HG03378 (cell line): ENCODE results near the gene STAT5A.

ENCODE experiments used
- ATAC-seq: cut with Tn5 transposase; IDR thresholded peaks from one replicate; pipeline ENCODE4 v1.9.1; 2021; ENCODE audit warnings: mild to moderate bottlenecking, moderate library complexity; ENCODE audit not compliant: unreplicated experiment

Gene STAT5A

GRCh38 chr17:42266918-42267766, 21.2 kb upstream of the STAT5A start:
- no peak for ATAC-seq

- ATAC-seq = no peak
Measured at GRCh38 chr17:42268236-42268635, 20.1 kb upstream of the STAT5A start.

DNA sequence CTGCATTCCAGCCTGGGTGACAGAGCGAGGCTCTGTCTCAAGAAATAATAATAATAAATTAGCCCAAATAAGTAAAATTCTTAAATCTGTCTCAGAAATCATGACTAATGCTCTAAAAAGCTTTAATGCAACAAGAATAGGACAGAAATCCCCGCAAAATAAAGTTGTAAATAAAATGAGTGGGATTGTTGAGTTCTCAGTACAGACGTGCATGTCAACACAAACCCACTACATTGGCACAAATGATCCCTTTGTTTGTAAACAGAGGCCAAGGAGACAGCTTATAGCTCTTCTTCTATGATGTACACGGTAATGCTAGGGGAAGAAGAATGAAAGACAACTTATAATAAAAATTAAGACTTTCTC, 18.1 kb upstream of the STAT5A start:
- ATAC-seq = no peak

DNA sequence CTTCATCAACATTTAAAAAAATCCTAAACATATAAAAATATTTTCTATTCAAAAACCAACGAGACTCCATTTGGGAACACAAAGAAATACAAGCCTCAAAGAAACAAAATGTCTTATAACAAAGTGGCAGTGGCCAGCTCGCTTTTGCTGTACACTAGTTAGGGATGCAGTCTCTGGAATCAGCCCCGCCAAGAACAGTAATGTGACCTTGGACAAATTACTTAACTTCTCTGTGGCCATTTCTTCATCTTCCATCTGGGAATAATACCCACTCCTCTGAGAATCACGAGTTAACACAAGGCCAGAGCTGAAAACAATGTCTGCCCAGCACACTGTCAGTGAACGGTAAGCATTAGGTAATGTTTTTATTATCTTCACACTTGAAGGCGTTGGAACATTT, 17.7 kb upstream of the STAT5A start:
- no peak for ATAC-seq

DNA sequence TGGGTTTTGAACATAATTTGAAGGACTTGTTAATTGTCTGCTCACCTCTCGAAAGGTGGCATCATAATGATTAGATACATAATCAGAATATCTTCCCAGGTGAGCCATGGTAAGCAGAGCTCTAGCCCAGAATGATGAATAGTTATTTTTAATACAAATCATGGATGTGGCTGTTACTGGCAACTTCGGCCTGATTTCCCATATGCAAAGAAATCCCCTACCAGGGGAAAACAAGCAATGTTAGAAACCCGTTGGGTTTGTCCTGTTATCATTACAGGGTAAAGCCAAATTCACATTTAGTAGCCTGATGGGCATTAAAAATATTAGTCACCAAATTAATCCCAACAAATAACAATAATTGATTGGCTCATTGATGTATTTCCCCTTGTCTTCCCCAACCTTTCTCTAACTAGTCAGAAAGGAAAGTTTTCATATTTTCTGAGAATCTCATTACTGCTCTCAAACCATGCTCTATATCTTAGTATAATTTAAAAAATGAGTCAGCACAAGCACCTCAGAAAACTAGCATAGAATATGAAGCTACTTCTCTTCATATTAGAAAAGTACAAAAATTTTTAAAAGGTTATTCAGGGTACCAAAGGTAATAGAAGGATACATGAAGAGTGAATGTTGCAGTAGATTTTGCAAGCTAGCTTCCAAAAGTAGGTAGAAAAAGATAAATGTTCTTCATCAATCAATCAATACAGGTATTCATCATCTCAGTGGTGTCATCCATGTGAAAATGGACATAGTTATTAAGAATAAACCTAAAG, 17.1 kb upstream of the STAT5A start:
- ATAC-seq = no peak

GRCh38 chr17:42271779-42272035, 16.6 kb upstream of the STAT5A start:
- ATAC-seq = no peak

DNA sequence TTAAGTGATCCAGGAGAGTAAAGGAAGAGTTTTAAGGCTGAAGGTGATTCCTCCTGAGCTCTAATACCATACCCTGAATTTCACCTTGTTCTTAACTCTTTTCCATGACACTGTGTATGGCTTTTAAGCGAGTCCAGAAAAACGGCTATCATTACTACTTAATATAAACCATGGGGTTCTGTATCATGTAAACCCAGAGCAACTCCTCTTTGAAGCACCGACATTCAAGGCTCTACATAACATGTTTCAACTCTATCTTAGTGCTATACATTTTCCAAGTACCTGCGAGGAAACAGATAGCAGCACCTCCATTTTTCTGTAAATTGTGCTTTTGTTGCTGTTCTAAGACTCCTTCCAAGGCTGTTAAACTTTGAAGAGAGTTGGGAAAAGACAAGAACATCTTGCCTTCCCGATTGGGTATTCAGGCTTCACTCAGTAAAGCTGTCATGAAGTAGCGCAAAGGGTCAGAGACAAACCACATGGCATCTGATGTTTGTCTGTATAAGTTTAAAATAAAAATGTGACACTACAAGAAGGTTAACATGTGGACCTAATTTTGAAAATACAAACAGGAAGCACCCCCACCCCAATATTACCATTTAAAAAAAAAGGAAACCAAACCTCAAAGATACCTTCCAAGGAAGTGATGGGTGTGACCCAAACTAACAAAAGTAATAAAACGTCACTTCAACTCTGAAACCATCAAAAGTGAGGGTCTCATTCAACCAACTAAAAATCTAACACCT, 16.0 kb upstream of the STAT5A start:
- ATAC-seq = no peak

DNA sequence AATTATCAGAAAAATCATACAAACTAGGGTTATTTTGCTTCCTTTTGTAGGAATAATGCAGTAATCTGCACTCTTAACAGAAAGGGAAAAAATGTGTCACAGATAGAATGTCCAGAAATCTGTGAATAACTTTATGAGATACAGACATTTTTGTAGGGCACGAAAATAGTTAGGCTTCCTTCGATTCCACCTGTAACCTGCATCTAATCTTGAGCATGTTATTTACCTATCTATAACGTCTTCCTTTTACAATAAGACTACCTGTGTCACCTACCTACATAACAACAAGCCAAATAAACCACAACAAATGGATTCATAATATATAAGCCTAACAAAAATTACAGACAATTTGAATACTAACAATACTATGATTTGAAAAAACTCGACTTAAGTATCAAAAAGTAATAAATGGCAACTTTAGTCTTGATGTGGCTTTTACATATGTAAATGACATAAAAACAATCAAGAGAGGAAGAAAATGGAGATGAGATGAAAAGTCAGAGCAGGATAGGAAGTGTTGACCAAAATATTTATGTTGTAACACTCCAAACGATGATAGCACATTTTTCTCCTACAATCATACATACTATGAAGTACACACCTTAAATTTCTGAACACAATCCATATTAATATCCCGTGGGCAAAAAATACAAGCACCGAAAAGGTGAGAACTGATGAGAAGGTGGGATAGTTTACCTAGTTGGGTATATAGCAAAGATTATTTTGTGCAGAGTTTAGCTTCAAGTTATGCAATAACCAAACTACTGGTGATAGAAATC, 14.6 kb upstream of the STAT5A start:
- ATAC-seq = no peak

DNA sequence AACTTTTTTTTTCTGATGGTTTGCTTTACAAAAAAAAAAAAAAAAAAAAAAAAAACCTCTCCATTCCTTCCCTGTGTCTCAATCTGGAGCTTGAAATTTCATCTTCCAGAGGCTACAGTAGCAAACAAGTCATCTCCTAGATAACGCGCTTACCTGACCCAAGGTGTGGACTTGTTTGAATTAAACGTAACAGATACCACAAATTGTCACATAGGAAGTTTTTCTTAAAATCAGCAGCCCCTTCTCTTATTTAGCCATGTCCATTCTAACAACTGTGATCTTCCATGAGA, 14.1 kb upstream of the STAT5A start:
- no peak for ATAC-seq

DNA sequence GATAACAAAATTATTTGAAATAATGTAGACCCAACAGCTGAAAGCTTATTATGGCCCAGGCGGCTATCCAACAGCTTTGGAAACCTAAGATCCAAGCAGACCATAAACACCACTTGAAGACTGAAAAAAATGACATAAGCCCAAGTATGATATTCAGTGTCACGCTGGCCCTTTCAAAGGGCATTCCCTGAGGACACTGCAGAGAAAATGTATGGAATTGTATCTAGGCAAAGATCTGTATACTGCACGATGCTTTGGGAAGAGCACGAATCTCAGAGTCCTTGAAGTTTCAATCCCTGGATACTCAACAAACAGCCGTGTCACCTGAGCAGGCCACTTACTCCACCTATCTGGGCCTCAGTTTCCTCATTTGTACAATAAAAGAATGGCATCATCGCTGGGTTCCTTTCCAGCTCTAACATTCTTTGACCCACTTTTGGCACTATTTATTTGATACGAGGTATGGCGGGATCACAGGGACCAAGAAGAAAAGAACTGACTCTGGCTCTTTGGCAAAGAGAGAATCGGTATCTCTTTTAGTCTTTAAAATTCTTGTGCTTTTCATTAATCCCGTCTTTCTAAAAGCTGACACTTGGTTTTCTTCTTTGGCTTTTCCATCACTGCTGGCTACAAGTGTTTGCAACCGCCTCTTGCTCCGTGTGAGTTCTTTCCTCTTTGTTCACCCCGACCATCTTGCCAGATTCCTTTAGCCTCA, 13.3 kb upstream of the STAT5A start:
- ATAC-seq = no peak

GRCh38 chr17:42275527-42276358, 12.6 kb upstream of the STAT5A start:
- no peak for ATAC-seq

GRCh38 chr17:42276359-42276608, 12.0 kb upstream of the STAT5A start, which contains the start of gene STAT5B:
Gene STAT5B (minus strand): TSS chr17:42276391. CDS start chr17:42232127, 44,264 bp downstream.
- no peak for ATAC-seq

GRCh38 chr17:42276609-42277341, 11.5 kb upstream of the STAT5A start:
- no peak for ATAC-seq

DNA sequence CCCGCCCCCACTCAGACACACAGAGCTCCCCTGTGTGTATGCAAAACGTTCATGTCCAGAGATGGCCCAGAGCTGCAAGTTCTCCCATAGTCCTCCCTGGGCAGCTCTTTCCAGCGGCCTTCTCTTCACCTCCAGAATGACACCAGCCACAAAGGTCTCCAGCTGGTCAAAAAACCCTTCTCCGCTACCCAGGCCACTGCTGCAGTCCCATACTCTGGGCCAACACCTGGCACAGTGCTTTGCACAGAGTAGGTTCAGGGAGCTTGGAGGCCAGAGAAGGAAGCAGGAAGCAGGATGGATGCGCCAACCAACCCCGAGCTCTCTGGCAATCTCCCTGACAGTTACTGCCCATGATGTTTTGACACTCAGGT, 11.0 kb upstream of the STAT5A start:
- ATAC-seq = no peak

- no peak for ATAC-seq
Measured at GRCh38 chr17:42279776-42280630, 8.3 kb upstream of the STAT5A start.

- no peak for ATAC-seq
Measured at GRCh38 chr17:42281571-42282096, 6.7 kb upstream of the STAT5A start.

DNA sequence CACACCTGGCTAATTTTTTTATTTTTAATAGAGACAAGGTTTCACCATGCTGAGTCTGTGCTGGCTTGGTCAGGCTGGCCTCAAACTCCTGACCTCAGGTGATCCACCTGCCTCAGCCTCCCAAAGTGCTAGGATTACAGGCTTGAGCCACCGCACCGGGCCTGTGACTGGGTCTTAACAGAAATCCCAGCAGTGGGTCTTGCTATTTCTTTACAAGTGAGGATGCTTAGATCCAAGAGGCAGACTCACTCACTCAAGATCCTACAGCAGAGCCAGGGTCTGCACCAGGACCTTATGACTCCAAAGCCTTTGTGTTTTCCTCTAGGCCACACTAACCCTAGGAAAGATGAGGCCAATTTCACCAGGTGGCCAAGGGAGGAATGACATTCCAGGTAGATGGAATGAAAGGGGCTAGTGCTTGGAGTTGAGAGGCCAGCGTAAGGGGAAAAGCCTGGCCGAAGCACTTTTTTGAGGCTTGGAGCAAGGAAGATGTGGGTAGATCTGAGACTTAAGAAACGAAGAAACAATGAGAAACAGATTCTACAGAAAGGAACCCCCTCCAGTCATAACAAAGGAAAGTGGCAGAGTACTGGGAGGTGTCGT, 5.7 kb upstream of the STAT5A start:
- ATAC-seq = no peak
